Measurements from ENCODE around the gene OR10V1.

DNA sequence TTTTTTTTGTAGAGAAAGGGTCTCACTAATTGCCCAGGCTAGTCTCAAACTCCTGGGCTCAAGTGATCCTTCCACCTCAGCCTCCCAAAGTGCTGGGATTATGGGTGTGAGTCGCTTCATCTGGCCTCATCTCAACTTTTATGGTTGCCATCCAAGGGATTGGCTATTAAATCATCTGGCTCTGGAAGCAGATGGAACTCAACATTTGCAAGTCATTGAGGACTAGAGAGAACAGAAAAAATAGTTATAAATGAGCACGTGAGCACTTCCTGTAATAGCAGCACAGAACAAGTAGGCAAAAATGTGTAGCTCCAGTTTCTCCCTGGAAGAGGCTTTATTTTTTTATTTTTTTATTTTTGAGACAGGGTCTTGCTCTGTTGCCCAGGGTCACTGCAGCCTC is 22.5 kb downstream of the OR10V1 start:
- TF ChIP-seq POLR2A (IDR thresholded peaks at IDR 0.05; ENCODE audit: low read length) (no peak), GATA1 (IDR thresholded peaks at IDR 0.05; ENCODE audit: low read depth, low read length) (no peak)

Measured in erythroblast (primary cell).